ENCODE data around the gene ATP5F1D.

- TF ChIP-seq CTCF (IDR thresholded peaks at IDR 0.05) (peak; percentile 96), EZH2 (IDR thresholded peaks at IDR 0.05) (no peak), EZH2phosphoT487 (IDR thresholded peaks at IDR 0.05) (no peak)
Measured at GRCh38 chr19:1266916-1267476, 25.4 kb downstream of the ATP5F1D start.

Data from neural progenitor cell (in vitro differentiated cells).